ENCODE measurements around the gene TMEM72.

The TMEM72 gene

GRCh38 chr10:44978570-44979280 is 67.6 kb downstream of the TMEM72 start, which contains the start of gene DEPP1:
TSS of gene DEPP1 (minus strand) at chr10:44978809. CDS start at chr10:44978030, 779 bp downstream.
- DNase-seq (ENCODE audit: low spot score) = peak; percentile 95

GRCh38 chr10:44979281-44980191 is 68.4 kb downstream of the TMEM72 start:
- no peak for DNase-seq (ENCODE audit: low spot score)

GRCh38 chr10:44980309-44981171 is 69.4 kb downstream of the TMEM72 start:
- no peak for DNase-seq (ENCODE audit: low spot score)

GRCh38 chr10:44981172-44982113 is 70.3 kb downstream of the TMEM72 start:
- no peak for DNase-seq (ENCODE audit: low spot score)

- DNase-seq (ENCODE audit: low spot score) = no peak
Observed at GRCh38 chr10:44982114-44982460, 71.0 kb downstream of the TMEM72 start.

GRCh38 chr10:44982496-44982895 is 71.4 kb downstream of the TMEM72 start:
- DNase-seq (ENCODE audit: low spot score) = no peak

- DNase-seq (ENCODE audit: low spot score) = no peak
Observed at GRCh38 chr10:44983066-44983894, 72.1 kb downstream of the TMEM72 start.

GRCh38 chr10:44983895-44984278 is 72.8 kb downstream of the TMEM72 start:
- DNase-seq (ENCODE audit: low spot score) = no peak

- no peak for DNase-seq (ENCODE audit: low spot score)
Observed at GRCh38 chr10:44984671-44985101, 73.5 kb downstream of the TMEM72 start.

- no peak for DNase-seq (ENCODE audit: low spot score)
Observed at GRCh38 chr10:44985175-44985681, 74.1 kb downstream of the TMEM72 start.

GRCh38 chr10:44986179-44986578 is 75.0 kb downstream of the TMEM72 start:
- no peak for DNase-seq (ENCODE audit: low spot score)

Measured in SK-N-DZ (cell line).